Smooth muscle cell of the pulmonary artery (primary cell): ENCODE data around the gene CFAP97D2. TPM values are rescaled to one million over a fixed set of nuclear protein-coding genes. Genes with fewer than 3 reads are reported as not detected.

Source experiments
- total RNA-seq: library from RNA; depleted of rRNA; stranded (reverse); fragments of >200 nt; gene quantifications from 2 replicates; pipeline ENCODE4 v1.2.3, GENCODE V29; 2014

Gene CFAP97D2
- not detected in 2 replicates for total RNA-seq

DNA sequence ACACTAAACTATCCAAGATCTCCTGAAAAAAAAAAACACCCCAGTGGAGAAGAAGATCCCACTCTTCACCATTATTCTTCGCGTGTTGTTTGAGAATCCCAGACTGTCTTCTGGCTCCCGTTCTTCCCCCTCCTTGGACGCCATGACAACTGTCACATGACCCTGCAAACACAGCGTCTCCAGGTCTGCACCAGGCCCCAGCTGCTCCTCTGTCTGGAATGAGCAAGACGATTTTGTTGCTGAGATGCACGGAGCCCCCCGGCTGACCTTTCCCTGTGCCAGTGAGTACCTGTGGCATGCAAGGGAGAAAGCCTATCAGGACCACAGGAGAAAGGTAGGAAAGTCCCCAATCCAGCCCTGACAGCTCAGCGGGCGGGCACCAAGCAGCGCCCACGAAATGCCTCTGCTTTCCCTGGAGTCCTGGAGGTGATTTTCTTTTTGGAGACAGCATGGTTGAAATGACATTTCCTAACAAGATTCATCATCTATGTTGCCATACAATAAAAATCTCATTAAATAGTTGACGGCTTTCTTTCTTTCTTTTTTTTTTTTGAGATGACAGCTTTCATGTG lies at the start of gene CFAP97D2:
Gene CFAP97D2 (plus strand): TSS at position 171 of the 572 bp plus-strand sequence. CDS start 74 bp downstream, at position 245.

GRCh38 chr13:114132419-114133121 lies 46.5 kb upstream of the CFAP97D2 start, which contains the start of gene RASA3:
Gene RASA3 (minus strand): TSS chr13:114132623. CDS start chr13:114132489, 134 bp downstream.

DNA sequence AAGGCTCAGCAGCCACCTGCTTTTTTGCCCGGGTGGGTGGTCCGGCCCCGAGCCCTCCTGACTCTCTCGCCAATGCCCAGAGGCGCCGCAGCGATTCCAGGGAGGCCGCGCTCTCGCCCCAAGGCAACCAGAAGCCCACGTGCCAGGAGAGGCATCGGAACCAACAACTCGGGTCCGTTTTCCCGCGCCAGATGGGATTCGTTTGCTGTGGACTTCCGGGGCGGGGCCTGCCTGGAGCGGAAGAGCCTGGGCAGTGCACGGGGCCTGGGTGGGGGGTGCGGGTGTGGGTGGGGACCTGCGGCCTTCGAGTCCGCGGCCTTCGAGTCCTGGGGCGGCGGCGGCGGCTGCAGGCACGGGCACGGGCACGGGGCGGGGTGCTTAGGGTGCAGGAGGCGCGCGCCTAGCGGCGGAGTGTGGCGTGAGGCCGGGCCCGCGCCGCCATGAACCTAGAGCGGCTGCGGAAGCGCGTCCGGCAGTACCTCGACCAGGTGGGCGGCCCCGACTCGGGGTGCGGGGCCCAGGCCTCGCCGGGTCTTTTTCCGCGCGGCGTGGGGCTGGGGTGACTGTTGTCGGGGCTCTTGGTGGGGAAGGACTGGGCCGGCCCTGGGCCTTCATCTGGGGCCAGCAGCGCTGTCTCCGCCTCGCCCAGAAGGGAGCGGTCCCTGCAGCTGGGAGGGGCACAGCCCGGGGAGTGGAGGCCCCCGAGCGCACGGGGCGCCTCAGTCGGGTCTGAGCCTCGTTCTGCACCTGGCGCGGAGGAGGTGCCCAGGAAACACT lies 55.8 kb downstream of the CFAP97D2 start, which contains the start of gene CDC16:
Gene CDC16 (plus strand): TSS at position 253 of the 777 bp plus-strand sequence. CDS start 188 bp downstream, at position 441.

Other genes starting within 250 kb of the CFAP97D2 start
- 0.78 and 0.89 TPM in 2 replicates for gene C13orf46, start 205.2 kb upstream of the CFAP97D2 start, total RNA-seq
- gene RASA3, start 46.6 kb upstream of the CFAP97D2 start, total RNA-seq: 34.9 and 37.5 TPM in 2 replicates
- 62.6 and 64.4 TPM in 2 replicates for gene CDC16, start 55.6 kb downstream of the CFAP97D2 start, total RNA-seq
- gene UPF3A, start 102.3 kb downstream of the CFAP97D2 start, total RNA-seq: 14.6 and 20.0 TPM in 2 replicates
- 12.8 and 12.9 TPM in 2 replicates for gene CHAMP1, start 135.2 kb downstream of the CFAP97D2 start, total RNA-seq